ENCODE results near the gene PPM1J. TPM values are rescaled to one million over a fixed set of nuclear protein-coding genes. Genes with fewer than 3 reads are reported as not detected.

Gene PPM1J
- total and polyA plus RNA-seq, 9 of the 15 experiments (the other 6 are each of a cell fraction or from before 2014, with no cell fraction given): 0.25 to 10.5 (median 4.2) TPM

DNA sequence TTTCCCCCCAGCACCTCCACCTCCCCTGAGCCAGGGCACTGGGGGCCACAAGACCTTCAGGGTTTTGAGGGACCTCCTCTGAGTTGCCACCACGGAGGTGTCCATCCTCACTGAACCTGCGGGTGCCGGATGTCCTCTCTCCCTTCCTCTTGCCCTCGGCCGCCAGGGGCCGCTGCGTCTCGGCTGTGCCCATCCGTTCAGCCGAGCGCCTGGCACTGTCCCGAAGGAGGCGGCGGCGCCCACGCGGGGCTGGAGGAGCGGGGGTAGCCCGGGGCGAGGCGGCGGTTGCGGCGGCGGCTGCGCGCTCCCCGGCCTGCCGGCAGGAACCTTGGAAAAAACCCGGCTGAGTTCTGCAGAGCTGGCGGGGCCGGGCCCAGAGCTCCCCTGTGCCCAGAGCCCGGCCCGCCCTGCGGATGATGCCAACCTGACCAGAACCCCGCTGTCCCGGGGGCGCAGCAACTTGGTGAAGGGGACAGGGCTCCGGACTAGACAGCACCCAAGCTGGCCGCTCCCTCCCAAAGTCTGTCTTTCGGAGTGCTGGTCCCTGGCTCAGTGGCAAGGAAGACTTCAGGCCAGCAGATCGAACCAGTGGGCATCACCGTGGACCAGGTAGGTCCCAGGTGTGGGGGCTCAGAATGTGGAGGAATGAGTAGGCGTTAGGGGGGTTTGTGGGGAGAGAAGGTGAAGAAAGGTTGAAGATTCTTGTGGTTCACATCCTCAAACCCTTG, 3.7 kb upstream of the PPM1J start:
- ATAC-seq: peak; percentile 12; the same call in 2 of the 3 replicates
- H2AFZ ChIP-seq (ENCODE audit: low read depth, low read length): peak overlapping the region; percentile 14; the same call in 1 of the 2 replicates
- in situ Hi-C loops (cut with MboI): loop anchor here (5.0 kb wide), 2 partner anchors 88 to 323 kb away; no protein-coding TSS in a partner anchor
- H4K20me1 ChIP-seq (replicated peaks; ENCODE audit: control insufficient read depth, insufficient read depth, low read length): no peaks in the 10 kb centered on the region
- H3K27me3 ChIP-seq (ENCODE audit: control insufficient read depth in 2 of 2, insufficient read depth in 2 of 2, low read length in 2 of 2): peaks cover 8 to 37% of the 10 kb centered on the region in 2 experiments; a peak in 4 of 5 replicates
- peak; percentile 70 to 74 (median 72) for DNase-seq (ENCODE audit: extremely low read depth in 1 of 4, low spot score in 3 of 4)
- H3K27ac ChIP-seq (ENCODE audit: extremely low read depth, low read depth, low read length): no peak overlapping the region
- ChIA-PET POLR2A (interaction anchor here (1.0 kb wide), 1 partner anchor 79 kb away, joined by 3 read pairs; no protein-coding TSS in a partner anchor), CTCF (ENCODE audit: low intra/inter-chr PET ratio) (interaction anchor here (0.6 to 5.1 kb wide), 3 partner anchors 85 to 334 kb away, joined by 5 to 109 read pairs (median 5); no protein-coding TSS in a partner anchor)
- H3K9me1 ChIP-seq (ENCODE audit: control insufficient read depth, insufficient read depth, low read length): no peaks in the 10 kb centered on the region
- intact Hi-C loops (cut with micrococcal nuclease): loop anchor here (5.0 to 10.0 kb wide), 3 partner anchors 238 to 958 kb away; partner anchors contain the start of gene SLC16A1
- FAIRE-seq: no peak
- H3K4me1 ChIP-seq (replicated peaks in 1 of 2; ENCODE audit: control insufficient read depth in 2 of 2, insufficient read depth in 2 of 2, low read length in 2 of 2): peaks cover 14 to 42% of the 10 kb centered on the region in 2 experiments
- H3K4me2 ChIP-seq (ENCODE audit: insufficient read depth, low read length): no peak overlapping the region
- 5% methylated on average over 34 of the region's 44 CpGs for WGBS (ENCODE audit: insufficient coverage, low coverage, missing lambda C conversion rate)
- no peaks in the 10 kb centered on the region for H3K9me3 ChIP-seq (replicated peaks; ENCODE audit: control insufficient read depth, insufficient read depth, low read depth, low read length)
- H3K36me3 ChIP-seq (ENCODE audit: control insufficient read depth, insufficient read depth, low read length): no peaks in the 10 kb centered on the region
- no peak overlapping the region for H3K9ac ChIP-seq (ENCODE audit: insufficient read depth in 1 of 2, low read depth in 2 of 2, low read length in 2 of 2)
- BruUV-seq (replicated peaks): no TSS peak
- H3K79me2 ChIP-seq (ENCODE audit: control insufficient read depth, insufficient read depth, low read length): no peaks in the 10 kb centered on the region
- no peak overlapping the region for H3K4me3 ChIP-seq
- TF ChIP-seq, protein P1, sequence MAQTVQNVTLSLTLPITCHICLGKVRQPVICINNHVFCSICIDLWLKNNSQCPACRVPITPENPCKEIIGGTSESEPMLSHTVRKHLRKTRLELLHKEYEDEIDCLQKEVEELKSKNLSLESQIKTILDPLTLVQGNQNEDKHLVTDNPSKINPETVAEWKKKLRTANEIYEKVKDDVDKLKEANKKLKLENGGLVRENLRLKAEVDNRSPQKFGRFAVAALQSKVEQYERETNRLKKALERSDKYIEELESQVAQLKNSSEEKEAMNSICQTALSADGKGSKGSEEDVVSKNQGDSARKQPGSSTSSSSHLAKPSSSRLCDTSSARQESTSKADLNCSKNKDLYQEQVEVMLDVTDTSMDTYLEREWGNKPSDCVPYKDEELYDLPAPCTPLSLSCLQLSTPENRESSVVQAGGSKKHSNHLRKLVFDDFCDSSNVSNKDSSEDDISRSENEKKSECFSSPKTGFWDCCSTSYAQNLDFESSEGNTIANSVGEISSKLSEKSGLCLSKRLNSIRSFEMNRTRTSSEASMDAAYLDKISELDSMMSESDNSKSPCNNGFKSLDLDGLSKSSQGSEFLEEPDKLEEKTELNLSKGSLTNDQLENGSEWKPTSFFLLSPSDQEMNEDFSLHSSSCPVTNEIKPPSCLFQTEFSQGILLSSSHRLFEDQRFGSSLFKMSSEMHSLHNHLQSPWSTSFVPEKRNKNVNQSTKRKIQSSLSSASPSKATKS (CRISPR knock-in tag; IDR thresholded peaks at IDR 0.05): no peak
- TF ChIP-seq, protein P2, sequence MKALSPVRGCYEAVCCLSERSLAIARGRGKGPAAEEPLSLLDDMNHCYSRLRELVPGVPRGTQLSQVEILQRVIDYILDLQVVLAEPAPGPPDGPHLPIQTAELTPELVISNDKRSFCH (CRISPR knock-in tag; IDR thresholded peaks at IDR 0.05): no peak
- TF ChIP-seq, protein P2 (tag; IDR thresholded peaks at IDR 0.05): 0 out of 2 replicates have a peak, but pooled peaks have one; percentile 45
- TF ChIP-seq RAD21 (CRISPR knock-in tag; conservative IDR thresholded peaks at IDR 0.05 in 1 of 2, IDR thresholded peaks at IDR 0.05 in 1 of 2) (peak; percentile 81 to 83), KLF16 (IDR thresholded peaks at IDR 0.05) (peak; percentile 31; the same call in 1 of the 2 replicates), MAZ (CRISPR knock-in tag; conservative IDR thresholded peaks at IDR 0.05 in 1 of 2, IDR thresholded peaks at IDR 0.05 in 1 of 2) (peak in 1 of 2 experiments; percentile 40; a peak in 1 of 4 replicates), TOE1 (IDR thresholded peaks at IDR 0.05; ENCODE audit: borderline replicate concordance) (no peak), TOE1 (CRISPR knock-in tag; IDR thresholded peaks at IDR 0.05; ENCODE audit: borderline replicate concordance, low read depth) (no peak), NFXL1 (CRISPR knock-in tag; IDR thresholded peaks at IDR 0.05) (no peak), POLR2A (conservative IDR thresholded peaks at IDR 0.05) (no peak)
- TF ChIP-seq, protein P3, sequence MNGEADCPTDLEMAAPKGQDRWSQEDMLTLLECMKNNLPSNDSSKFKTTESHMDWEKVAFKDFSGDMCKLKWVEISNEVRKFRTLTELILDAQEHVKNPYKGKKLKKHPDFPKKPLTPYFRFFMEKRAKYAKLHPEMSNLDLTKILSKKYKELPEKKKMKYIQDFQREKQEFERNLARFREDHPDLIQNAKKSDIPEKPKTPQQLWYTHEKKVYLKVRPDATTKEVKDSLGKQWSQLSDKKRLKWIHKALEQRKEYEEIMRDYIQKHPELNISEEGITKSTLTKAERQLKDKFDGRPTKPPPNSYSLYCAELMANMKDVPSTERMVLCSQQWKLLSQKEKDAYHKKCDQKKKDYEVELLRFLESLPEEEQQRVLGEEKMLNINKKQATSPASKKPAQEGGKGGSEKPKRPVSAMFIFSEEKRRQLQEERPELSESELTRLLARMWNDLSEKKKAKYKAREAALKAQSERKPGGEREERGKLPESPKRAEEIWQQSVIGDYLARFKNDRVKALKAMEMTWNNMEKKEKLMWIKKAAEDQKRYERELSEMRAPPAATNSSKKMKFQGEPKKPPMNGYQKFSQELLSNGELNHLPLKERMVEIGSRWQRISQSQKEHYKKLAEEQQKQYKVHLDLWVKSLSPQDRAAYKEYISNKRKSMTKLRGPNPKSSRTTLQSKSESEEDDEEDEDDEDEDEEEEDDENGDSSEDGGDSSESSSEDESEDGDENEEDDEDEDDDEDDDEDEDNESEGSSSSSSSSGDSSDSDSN (IDR thresholded peaks at IDR 0.05; ENCODE audit: borderline replicate concordance in 1 of 2, low read depth in 2 of 2, low read length in 2 of 2): 0 out of 4 replicates have a peak, but pooled peaks of 1 of the 2 experiments have one; percentile 32
